ENCODE data around the gene MED12.

The MED12 gene

GRCh38 chrX:71103110-71103983 lies 15.0 kb upstream of the MED12 start (continued):
- TF ChIP-seq, protein P1, sequence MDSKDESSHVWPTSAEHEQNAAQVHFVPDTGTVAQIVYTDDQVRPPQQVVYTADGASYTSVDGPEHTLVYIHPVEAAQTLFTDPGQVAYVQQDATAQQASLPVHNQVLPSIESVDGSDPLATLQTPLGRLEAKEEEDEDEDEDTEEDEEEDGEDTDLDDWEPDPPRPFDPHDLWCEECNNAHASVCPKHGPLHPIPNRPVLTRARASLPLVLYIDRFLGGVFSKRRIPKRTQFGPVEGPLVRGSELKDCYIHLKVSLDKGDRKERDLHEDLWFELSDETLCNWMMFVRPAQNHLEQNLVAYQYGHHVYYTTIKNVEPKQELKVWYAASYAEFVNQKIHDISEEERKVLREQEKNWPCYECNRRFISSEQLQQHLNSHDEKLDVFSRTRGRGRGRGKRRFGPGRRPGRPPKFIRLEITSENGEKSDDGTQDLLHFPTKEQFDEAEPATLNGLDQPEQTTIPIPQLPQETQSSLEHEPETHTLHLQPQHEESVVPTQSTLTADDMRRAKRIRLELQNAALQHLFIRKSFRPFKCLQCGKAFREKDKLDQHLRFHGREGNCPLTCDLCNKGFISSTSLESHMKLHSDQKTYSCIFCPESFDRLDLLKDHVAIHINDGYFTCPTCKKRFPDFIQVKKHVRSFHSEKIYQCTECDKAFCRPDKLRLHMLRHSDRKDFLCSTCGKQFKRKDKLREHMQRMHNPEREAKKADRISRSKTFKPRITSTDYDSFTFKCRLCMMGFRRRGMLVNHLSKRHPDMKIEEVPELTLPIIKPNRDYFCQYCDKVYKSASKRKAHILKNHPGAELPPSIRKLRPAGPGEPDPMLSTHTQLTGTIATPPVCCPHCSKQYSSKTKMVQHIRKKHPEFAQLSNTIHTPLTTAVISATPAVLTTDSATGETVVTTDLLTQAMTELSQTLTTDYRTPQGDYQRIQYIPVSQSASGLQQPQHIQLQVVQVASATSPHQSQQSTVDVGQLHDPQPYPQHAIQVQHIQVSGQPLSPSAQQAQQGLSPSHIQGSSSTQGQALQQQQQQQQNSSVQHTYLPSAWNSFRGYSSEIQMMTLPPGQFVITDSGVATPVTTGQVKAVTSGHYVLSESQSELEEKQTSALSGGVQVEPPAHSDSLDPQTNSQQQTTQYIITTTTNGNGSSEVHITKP (tag by site-specific recombination; IDR thresholded peaks at IDR 0.05), result 0 out of 2 replicates have a peak, but pooled peaks have one; percentile 37
- TF ChIP-seq EGR2 (tag by site-specific recombination; IDR thresholded peaks at IDR 0.05; ENCODE audit: low read depth), result peak; percentile 86
- TF ChIP-seq MYNN (tag by site-specific recombination; IDR thresholded peaks at IDR 0.05; ENCODE audit: borderline replicate concordance), result no peak
- TF ChIP-seq, protein P2, sequence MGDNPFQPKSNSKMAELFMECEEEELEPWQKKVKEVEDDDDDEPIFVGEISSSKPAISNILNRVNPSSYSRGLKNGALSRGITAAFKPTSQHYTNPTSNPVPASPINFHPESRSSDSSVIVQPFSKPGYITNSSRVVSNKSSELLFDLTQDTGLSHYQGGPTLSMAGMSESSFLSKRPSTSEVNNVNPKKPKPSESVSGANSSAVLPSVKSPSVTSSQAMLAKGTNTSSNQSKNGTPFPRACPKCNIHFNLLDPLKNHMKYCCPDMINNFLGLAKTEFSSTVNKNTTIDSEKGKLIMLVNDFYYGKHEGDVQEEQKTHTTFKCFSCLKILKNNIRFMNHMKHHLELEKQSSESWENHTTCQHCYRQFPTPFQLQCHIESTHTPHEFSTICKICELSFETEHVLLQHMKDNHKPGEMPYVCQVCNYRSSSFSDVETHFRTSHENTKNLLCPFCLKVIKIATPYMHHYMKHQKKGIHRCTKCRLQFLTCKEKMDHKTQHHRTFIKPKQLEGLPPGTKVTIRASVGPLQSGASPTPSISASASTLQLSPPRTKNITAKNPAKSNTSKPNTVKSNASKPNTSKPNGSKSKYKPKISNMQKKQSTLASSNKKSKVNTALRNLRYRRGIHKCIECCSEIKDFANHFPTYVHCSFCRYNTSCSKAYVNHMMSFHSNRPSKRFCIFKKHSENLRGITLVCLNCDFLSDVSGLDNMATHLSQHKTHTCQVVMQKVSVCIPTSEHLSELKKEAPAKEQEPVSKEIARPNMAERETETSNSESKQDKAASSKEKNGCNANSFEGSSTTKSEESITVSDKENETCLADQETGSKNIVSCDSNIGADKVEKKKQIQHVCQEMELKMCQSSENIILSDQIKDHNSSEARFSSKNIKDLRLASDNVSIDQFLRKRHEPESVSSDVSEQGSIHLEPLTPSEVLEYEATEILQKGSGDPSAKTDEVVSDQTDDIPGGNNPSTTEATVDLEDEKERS (tag by site-specific recombination; IDR thresholded peaks at IDR 0.05), result no peak
- peak; percentile 53 for TF ChIP-seq ZIC2 (tag by site-specific recombination; IDR thresholded peaks at IDR 0.05)
- TF ChIP-seq ZBTB6 (tag by site-specific recombination; IDR thresholded peaks at IDR 0.05), result no peak
- no peak for TF ChIP-seq OVOL3 (tag by site-specific recombination; IDR thresholded peaks at IDR 0.05)
- no peak for TF ChIP-seq KLF9 (tag by site-specific recombination; IDR thresholded peaks at IDR 0.05; ENCODE audit: low read depth)
- TF ChIP-seq ZNF302 (tag by site-specific recombination; IDR thresholded peaks at IDR 0.05; ENCODE audit: low read depth), result no peak
- TF ChIP-seq ZBTB48 (tag by site-specific recombination; IDR thresholded peaks at IDR 0.05), result peak; percentile 85
- TF ChIP-seq SP2 (tag by site-specific recombination; IDR thresholded peaks at IDR 0.05), result peak; percentile 25
- TF ChIP-seq ZFHX2 (tag by site-specific recombination; conservative IDR thresholded peaks at IDR 0.05), result peak; percentile 88
- peak; percentile 42; the same call in 1 of the 2 replicates for TF ChIP-seq GLIS1 (tag by site-specific recombination; IDR thresholded peaks at IDR 0.05)
- no peak for TF ChIP-seq ZNF776 (tag by site-specific recombination; IDR thresholded peaks at IDR 0.05; ENCODE audit: borderline replicate concordance)
- no peak for TF ChIP-seq ZNF394 (tag by site-specific recombination; IDR thresholded peaks at IDR 0.05; ENCODE audit: borderline replicate concordance)
- TF ChIP-seq SP7 (tag by site-specific recombination; IDR thresholded peaks at IDR 0.05), result 0 out of 2 replicates have a peak, but pooled peaks have one; percentile 12
- no peak for TF ChIP-seq ZNF792 (tag by site-specific recombination; IDR thresholded peaks at IDR 0.05)
- TF ChIP-seq GFI1B (tag by site-specific recombination; IDR thresholded peaks at IDR 0.05), result no peak
- TF ChIP-seq ZNF624 (tag by site-specific recombination; IDR thresholded peaks at IDR 0.05), result no peak
- no peak for TF ChIP-seq ZNF292 (tag by site-specific recombination; IDR thresholded peaks at IDR 0.05; ENCODE audit: borderline replicate concordance, low read depth)
- TF ChIP-seq KLF17 (tag by site-specific recombination; IDR thresholded peaks at IDR 0.05), result 0 out of 2 replicates have a peak, but pooled peaks have one; percentile 37
- TF ChIP-seq, protein P3, sequence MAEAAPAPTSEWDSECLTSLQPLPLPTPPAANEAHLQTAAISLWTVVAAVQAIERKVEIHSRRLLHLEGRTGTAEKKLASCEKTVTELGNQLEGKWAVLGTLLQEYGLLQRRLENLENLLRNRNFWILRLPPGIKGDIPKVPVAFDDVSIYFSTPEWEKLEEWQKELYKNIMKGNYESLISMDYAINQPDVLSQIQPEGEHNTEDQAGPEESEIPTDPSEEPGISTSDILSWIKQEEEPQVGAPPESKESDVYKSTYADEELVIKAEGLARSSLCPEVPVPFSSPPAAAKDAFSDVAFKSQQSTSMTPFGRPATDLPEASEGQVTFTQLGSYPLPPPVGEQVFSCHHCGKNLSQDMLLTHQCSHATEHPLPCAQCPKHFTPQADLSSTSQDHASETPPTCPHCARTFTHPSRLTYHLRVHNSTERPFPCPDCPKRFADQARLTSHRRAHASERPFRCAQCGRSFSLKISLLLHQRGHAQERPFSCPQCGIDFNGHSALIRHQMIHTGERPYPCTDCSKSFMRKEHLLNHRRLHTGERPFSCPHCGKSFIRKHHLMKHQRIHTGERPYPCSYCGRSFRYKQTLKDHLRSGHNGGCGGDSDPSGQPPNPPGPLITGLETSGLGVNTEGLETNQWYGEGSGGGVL (tag by site-specific recombination; IDR thresholded peaks at IDR 0.05), result peak; percentile 28; the same call in 1 of the 2 replicates
- TF ChIP-seq ZNF768 (tag by site-specific recombination; IDR thresholded peaks at IDR 0.05), result no peak
- TF ChIP-seq ZNF654 (tag by site-specific recombination; IDR thresholded peaks at IDR 0.05; ENCODE audit: low read depth), result no peak
